Adrenal gland (tissue), 12 donors: ENCODE measurements around the gene GPSM1. TPM values are rescaled to one million over a fixed set of nuclear protein-coding genes. Genes with fewer than 3 reads are reported as not detected.

ENCODE experiments used
- DNase-seq, 7 donors: peaks; one replicate each; pipeline ENCODE4 v3.0.0-alpha.2; 2019 to 2020
- H3K27ac ChIP-seq, 5 donors: fragments of 200-600 bp; sonication (generic) in 4 of 5; 1 replicate in 3 of 5; 2 replicates in 2 of 5; pipeline versions ENCODE4 v1.5.1 to v1.8.0; 2016 to 2020; ENCODE audit warnings: mild to moderate bottlenecking in 1 of 5
- H3K27me3 ChIP-seq: fragments of 200-600 bp; 2 replicates; pipeline ENCODE4 v1.8.0; 2021
- H3K36me3 ChIP-seq, 2 donors: fragments of 200-600 bp; replicated peaks in 1 of 2; 1 replicate in 1 of 2; 2 replicates in 1 of 2; pipeline versions ENCODE4 v1.5.1 to v1.8.0; 2018 to 2022
- H3K4me1 ChIP-seq, 2 donors: fragments of 200-600 bp; replicated peaks in 1 of 2; 1 replicate in 1 of 2; 2 replicates in 1 of 2; pipeline versions ENCODE4 v1.5.1 to v1.8.0; 2018 to 2021
- H3K4me3 ChIP-seq, 4 donors: fragments of 200-600 bp; sonication (generic) in 3 of 4; one replicate each; pipeline ENCODE4 v1.5.1; 2016 to 2018
- H3K9me3 ChIP-seq, 3 donors: fragments of 200-600 bp; sonication (generic) in 1 of 3; replicated peaks in 1 of 3; 1 replicate in 2 of 3; 2 replicates in 1 of 3; pipeline versions ENCODE4 v1.5.1 to v1.8.0; 2016 to 2021
- POLR2A ChIP-seq, 2 donors: fragments of 450-650 bp; IDR thresholded peaks; one replicate each; pipeline ENCODE4 v1.6.1; 2017; ENCODE audit warnings: antibody characterized with exemption in 2 of 2, mild to moderate bottlenecking in 2 of 2, moderate library complexity in 1 of 2
- WGBS, 4 donors: extraction: QIAGEN DNeasy Blood & Tissue Kit in 2 of 4; methylation state at CpG; one replicate each; pipeline versions ENCODE4 v1.1.5 to v1.1.7; 2013 to 2017; 5-methylcytosine and 5-hydroxymethylcytosine counted together
- intact Hi-C, 2 donors: fragments of 100-400 bp; cut with DNase I; formaldehyde crosslinking; loops; one replicate each; pipeline versions ENCODE4 v1.14.1 to v1.15.0; 2022 to 2023
- polyA plus RNA-seq, 3 donors: library from polyadenylated mRNA; stranded (reverse); fragments of 200-250 nt in 2 of 3; fragments of 350-450 nt in 1 of 3; fragmentation: Illumina TruSeq in 1 of 3; extraction: RNeasy Lipid Tissue Mini Kit (QIAGEN cat#74804) in 1 of 3; gene quantifications; one replicate each; pipeline ENCODE4 v1.2.3, GENCODE V29; 2013 to 2014
- total RNA-seq, 9 donors: library from RNA; depleted of rRNA in 4 of 9; stranded (reverse); fragments of >200 nt in 4 of 9; fragments of 120-200 nt in 1 of 9; fragmentation: NEBNext Ultra II Directional in 1 of 9; extraction: Animal tissue kit (Norgen Biotek cat#: 25700) in 1 of 9; gene quantifications; one replicate each; pipeline versions ENCODE4 v1.1.0 to v1.2.4, GENCODE V29; 2013 to 2023
- TF ChIP-seq, protein P1 (sequence below), 6 experiments: fragments of 450-650 bp in 4 of 6; fragments of 200-600 bp in 2 of 6; sonication (generic) in 1 of 6; IDR thresholded peaks; 1 replicate in 5 of 6; 2 replicates in 1 of 6; pipeline versions ENCODE4 v1.5.1 to v1.8.0; 2016 to 2021; ENCODE audit warnings: antibody characterized with exemption in 6 of 6, mild to moderate bottlenecking in 2 of 6, moderate library complexity in 1 of 6
- donor health status: healthy with polysubstance abuse.
- donor health status: Bipolar disorder and iron deficiency.
- donor health status: DM: yes; HTN: yes; CAD: no.
- donor health status: DM: no; HTN: no; CAD: no.
- donor health status: DM: no; HTN: no; CAD: no.
- donor health status: DM: yes; HTN: yes; CAD: no.

GPSM1 gene
- total and polyA plus RNA-seq, 12 donors = 2.9 to 50.4 (median 17.2) TPM

- no peak overlapping the region for H3K4me3 ChIP-seq
- peaks cover 7% of the 10 kb centered on the region for H3K27me3 ChIP-seq
- DNase-seq = no peak
- 70 to 82% (median 80%) methylated on average over 13 to 26 of the region's 26 CpGs for WGBS, 4 donors
- intact Hi-C loops = no loop called here
- no peaks in the 10 kb centered on the region for H3K9me3 ChIP-seq
- H3K36me3 ChIP-seq = no peaks in the 10 kb centered on the region
- no peak overlapping the region for H3K27ac ChIP-seq
- no peaks in the 10 kb centered on the region for H3K4me1 ChIP-seq
- TF ChIP-seq, protein P1, sequence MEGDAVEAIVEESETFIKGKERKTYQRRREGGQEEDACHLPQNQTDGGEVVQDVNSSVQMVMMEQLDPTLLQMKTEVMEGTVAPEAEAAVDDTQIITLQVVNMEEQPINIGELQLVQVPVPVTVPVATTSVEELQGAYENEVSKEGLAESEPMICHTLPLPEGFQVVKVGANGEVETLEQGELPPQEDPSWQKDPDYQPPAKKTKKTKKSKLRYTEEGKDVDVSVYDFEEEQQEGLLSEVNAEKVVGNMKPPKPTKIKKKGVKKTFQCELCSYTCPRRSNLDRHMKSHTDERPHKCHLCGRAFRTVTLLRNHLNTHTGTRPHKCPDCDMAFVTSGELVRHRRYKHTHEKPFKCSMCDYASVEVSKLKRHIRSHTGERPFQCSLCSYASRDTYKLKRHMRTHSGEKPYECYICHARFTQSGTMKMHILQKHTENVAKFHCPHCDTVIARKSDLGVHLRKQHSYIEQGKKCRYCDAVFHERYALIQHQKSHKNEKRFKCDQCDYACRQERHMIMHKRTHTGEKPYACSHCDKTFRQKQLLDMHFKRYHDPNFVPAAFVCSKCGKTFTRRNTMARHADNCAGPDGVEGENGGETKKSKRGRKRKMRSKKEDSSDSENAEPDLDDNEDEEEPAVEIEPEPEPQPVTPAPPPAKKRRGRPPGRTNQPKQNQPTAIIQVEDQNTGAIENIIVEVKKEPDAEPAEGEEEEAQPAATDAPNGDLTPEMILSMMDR (IDR thresholded peaks at IDR 0.05) = no peak
- no peak for TF ChIP-seq POLR2A (IDR thresholded peaks at IDR 0.05)
Measured at GRCh38 chr9:136297766-136298735, 29.3 kb upstream of the GPSM1 start.

- TF ChIP-seq POLR2A (IDR thresholded peaks at IDR 0.05) = no peak
- TF ChIP-seq, protein P1 (IDR thresholded peaks at IDR 0.05) = no peak
- no peaks in the 10 kb centered on the region for H3K4me1 ChIP-seq
- DNase-seq = no peak
- peaks cover 7% of the 10 kb centered on the region for H3K27me3 ChIP-seq
- WGBS, 4 donors = 74 to 92% (median 79%) methylated on average over 10 to 18 of the region's 18 CpGs
- no peak overlapping the region for H3K27ac ChIP-seq
- intact Hi-C loops = no loop called here
- H3K4me3 ChIP-seq = no peak overlapping the region
- H3K36me3 ChIP-seq = no peaks in the 10 kb centered on the region
- H3K9me3 ChIP-seq = no peaks in the 10 kb centered on the region
Measured at GRCh38 chr9:136299116-136299515, 28.2 kb upstream of the GPSM1 start.

- Histone ChIP-seq H3K4me1 (no peaks in the 10 kb centered on the region), H3K36me3 (no peaks in the 10 kb centered on the region), H3K9me3 (no peaks in the 10 kb centered on the region), H3K27ac (no peak overlapping the region), H3K4me3 (no peak overlapping the region), H3K27me3 (peaks cover 7% of the 10 kb centered on the region)
- no peak for DNase-seq
- intact Hi-C loops = no loop called here
- TF ChIP-seq, protein P1 (IDR thresholded peaks at IDR 0.05) = no peak
- TF ChIP-seq POLR2A (IDR thresholded peaks at IDR 0.05) = no peak
- WGBS, 4 donors = 46 to 53% (median 48%) methylated on average over 7 of the region's 7 CpGs; no CpG with 5 or more reads in 1 of the 4 donors
Measured at GRCh38 chr9:136299541-136299940, 27.8 kb upstream of the GPSM1 start.

- WGBS, 4 donors = 88 to 94% (median 92%) methylated on average over 10 to 14 of the region's 14 CpGs
- intact Hi-C loops = no loop called here
- H3K9me3 ChIP-seq = no peaks in the 10 kb centered on the region
- no peak for TF ChIP-seq POLR2A (IDR thresholded peaks at IDR 0.05)
- TF ChIP-seq, protein P1 (IDR thresholded peaks at IDR 0.05) = no peak
- H3K4me3 ChIP-seq = no peak overlapping the region
- no peak overlapping the region for H3K27ac ChIP-seq
- DNase-seq = no peak
- H3K27me3 ChIP-seq = peaks cover 7% of the 10 kb centered on the region
- H3K4me1 ChIP-seq = no peaks in the 10 kb centered on the region
- H3K36me3 ChIP-seq = no peaks in the 10 kb centered on the region
Measured at GRCh38 chr9:136300016-136300545, 27.3 kb upstream of the GPSM1 start.
